WTC11 (cell line): Measurements from ENCODE around the gene RSBN1L. TPM values are rescaled to one million over a fixed set of nuclear protein-coding genes. Genes with fewer than 3 reads are reported as not detected.
A peak's percentile ranks its signal among the peaks of the same experiment; 100 is the strongest.

Experiments
- CREB1 ChIP-seq: sonication (generic); formaldehyde crosslinking; IDR thresholded peaks from 2 replicates; pipeline ENCODE4 v1.8.0; 2023; ENCODE audit warnings: mild to moderate bottlenecking, missing genetic modification reagents
- ESRRA ChIP-seq: sonication (generic); formaldehyde crosslinking; IDR thresholded peaks from 2 replicates; pipeline ENCODE4 v1.8.1; 2022; ENCODE audit warnings: mild to moderate bottlenecking, missing genetic modification reagents, borderline replicate concordance
- ETV6 ChIP-seq: sonication (generic); formaldehyde crosslinking; IDR thresholded peaks from 2 replicates; pipeline ENCODE4 v1.8.1; 2022; ENCODE audit warnings: mild to moderate bottlenecking, missing genetic modification reagents
- GRHL2 ChIP-seq: fragments of 250-450 bp; sonication (Bioruptor Pico); IDR thresholded peaks from 2 replicates; pipeline ENCODE4 v1.8.0; 2022; ENCODE audit warnings: mild to moderate bottlenecking, moderate library complexity; ENCODE audit not compliant: insufficient replicate concordance, severe bottlenecking
- MXD4 ChIP-seq: fragments of 250-450 bp; sonication (Bioruptor Pico); IDR thresholded peaks from 2 replicates; pipeline ENCODE4 v1.8.0; 2021; ENCODE audit warnings: mild to moderate bottlenecking, moderate library complexity, borderline replicate concordance
- NR3C1 ChIP-seq: sonication (generic); formaldehyde crosslinking; conservative IDR thresholded peaks from 2 replicates; pipeline ENCODE4 v1.8.1; 2023; ENCODE audit warnings: low read depth, mild to moderate bottlenecking, missing genetic modification reagents
- RORB ChIP-seq: fragments of 250-450 bp; sonication (Bioruptor Pico); IDR thresholded peaks from 2 replicates; pipeline ENCODE4 v1.9.0; 2021; ENCODE audit warnings: mild to moderate bottlenecking
- TCF7 ChIP-seq: sonication (generic); formaldehyde crosslinking; IDR thresholded peaks from 2 replicates; pipeline ENCODE4 v1.8.0; 2022; ENCODE audit warnings: mild to moderate bottlenecking, low read depth, missing genetic modification reagents, moderate library complexity
- ZNF121 ChIP-seq: sonication (generic); formaldehyde crosslinking; IDR thresholded peaks from 2 replicates; pipeline ENCODE4 v1.8.0; 2023; ENCODE audit warnings: missing genetic modification reagents
- ZNF219 ChIP-seq: sonication (generic); formaldehyde crosslinking; IDR thresholded peaks from 2 replicates; pipeline ENCODE4 v1.8.0; 2023; ENCODE audit warnings: missing genetic modification reagents, mild to moderate bottlenecking, borderline replicate concordance
- ZNF232 ChIP-seq: sonication (generic); formaldehyde crosslinking; IDR thresholded peaks from 2 replicates; pipeline ENCODE4 v1.8.0; 2022; ENCODE audit warnings: mild to moderate bottlenecking, missing genetic modification reagents
- ZNF263 ChIP-seq: sonication (generic); formaldehyde crosslinking; IDR thresholded peaks from 2 replicates; pipeline ENCODE4 v1.8.1; 2022; ENCODE audit warnings: low read depth, mild to moderate bottlenecking, moderate library complexity, missing genetic modification reagents
- ZNF396 ChIP-seq: fragments of 250-450 bp; sonication (Bioruptor Pico); IDR thresholded peaks from 2 replicates; pipeline ENCODE4 v1.8.0; 2021; ENCODE audit warnings: mild to moderate bottlenecking, moderate library complexity, borderline replicate concordance
- total RNA-seq: library from RNA; stranded (reverse); gene quantifications from 3 replicates; pipeline ENCODE4 v1.2.3, GENCODE V29; 2021
- TF ChIP-seq, protein P1 (sequence below): sonication (generic); formaldehyde crosslinking; IDR thresholded peaks from 2 replicates; pipeline ENCODE4 v1.8.0; 2022; ENCODE audit warnings: missing genetic modification reagents
- TF ChIP-seq, protein P2 (sequence below): sonication (generic); formaldehyde crosslinking; conservative IDR thresholded peaks from 2 replicates; pipeline ENCODE4 v1.8.1; 2023; ENCODE audit warnings: mild to moderate bottlenecking, low read depth, missing genetic modification reagents, moderate library complexity
- TF ChIP-seq, protein P3 (sequence below): sonication (generic); formaldehyde crosslinking; IDR thresholded peaks from 2 replicates; pipeline ENCODE4 v1.8.0; 2023; ENCODE audit warnings: missing genetic modification reagents, mild to moderate bottlenecking, borderline replicate concordance
- TF ChIP-seq, protein P4 (sequence below): sonication (generic); formaldehyde crosslinking; IDR thresholded peaks from 2 replicates; pipeline ENCODE4 v1.8.1; 2023; ENCODE audit warnings: mild to moderate bottlenecking, missing genetic modification reagents, moderate library complexity
- TF ChIP-seq, protein P5 (sequence below): sonication (generic); formaldehyde crosslinking; IDR thresholded peaks from 2 replicates; pipeline ENCODE4 v1.8.1; 2023; ENCODE audit warnings: mild to moderate bottlenecking, moderate library complexity, missing genetic modification reagents
- TF ChIP-seq, protein P6 (sequence below): fragments of 250-450 bp; sonication (Bioruptor Pico); IDR thresholded peaks from 2 replicates; pipeline ENCODE4 v1.9.0; 2021; ENCODE audit warnings: mild to moderate bottlenecking

RSBN1L gene
- total RNA-seq, 1 experiment from 2014 or later, result 16.8 TPM

DNA sequence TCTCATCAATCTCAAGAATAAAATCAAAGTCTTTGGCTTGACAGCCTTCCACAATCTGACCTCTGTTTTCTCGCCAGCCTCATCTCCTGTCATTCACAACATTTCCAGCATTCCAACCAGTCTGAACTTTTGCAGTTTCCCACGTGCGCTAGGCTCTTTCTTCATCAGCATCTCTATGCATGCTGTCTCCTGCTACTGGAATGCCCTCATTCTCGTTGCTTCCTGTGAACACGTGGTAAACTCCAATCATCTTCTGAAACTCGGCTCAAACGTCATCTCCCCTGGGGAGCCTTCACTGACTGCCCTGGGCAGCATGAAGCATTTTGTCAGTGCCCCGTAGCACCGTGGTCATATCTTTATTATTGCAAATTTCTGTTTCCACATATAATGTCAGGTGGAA lies 12.2 kb upstream of the RSBN1L start (continued):
- TF ChIP-seq, protein P1, sequence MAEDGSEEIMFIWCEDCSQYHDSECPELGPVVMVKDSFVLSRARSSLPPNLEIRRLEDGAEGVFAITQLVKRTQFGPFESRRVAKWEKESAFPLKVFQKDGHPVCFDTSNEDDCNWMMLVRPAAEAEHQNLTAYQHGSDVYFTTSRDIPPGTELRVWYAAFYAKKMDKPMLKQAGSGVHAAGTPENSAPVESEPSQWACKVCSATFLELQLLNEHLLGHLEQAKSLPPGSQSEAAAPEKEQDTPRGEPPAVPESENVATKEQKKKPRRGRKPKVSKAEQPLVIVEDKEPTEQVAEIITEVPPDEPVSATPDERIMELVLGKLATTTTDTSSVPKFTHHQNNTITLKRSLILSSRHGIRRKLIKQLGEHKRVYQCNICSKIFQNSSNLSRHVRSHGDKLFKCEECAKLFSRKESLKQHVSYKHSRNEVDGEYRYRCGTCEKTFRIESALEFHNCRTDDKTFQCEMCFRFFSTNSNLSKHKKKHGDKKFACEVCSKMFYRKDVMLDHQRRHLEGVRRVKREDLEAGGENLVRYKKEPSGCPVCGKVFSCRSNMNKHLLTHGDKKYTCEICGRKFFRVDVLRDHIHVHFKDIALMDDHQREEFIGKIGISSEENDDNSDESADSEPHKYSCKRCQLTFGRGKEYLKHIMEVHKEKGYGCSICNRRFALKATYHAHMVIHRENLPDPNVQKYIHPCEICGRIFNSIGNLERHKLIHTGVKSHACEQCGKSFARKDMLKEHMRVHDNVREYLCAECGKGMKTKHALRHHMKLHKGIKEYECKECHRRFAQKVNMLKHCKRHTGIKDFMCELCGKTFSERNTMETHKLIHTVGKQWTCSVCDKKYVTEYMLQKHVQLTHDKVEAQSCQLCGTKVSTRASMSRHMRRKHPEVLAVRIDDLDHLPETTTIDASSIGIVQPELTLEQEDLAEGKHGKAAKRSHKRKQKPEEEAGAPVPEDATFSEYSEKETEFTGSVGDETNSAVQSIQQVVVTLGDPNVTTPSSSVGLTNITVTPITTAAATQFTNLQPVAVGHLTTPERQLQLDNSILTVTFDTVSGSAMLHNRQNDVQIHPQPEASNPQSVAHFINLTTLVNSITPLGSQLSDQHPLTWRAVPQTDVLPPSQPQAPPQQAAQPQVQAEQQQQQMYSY (CRISPR knock-in tag), result no peak
- TF ChIP-seq TCF7 (no peak), ZNF121 (CRISPR knock-in tag) (no peak), ZNF396 (CRISPR knock-in tag) (no peak), ZNF219 (no peak), CREB1 (CRISPR knock-in tag) (no peak), NR3C1 (CRISPR knock-in tag) (no peak), ESRRA (no peak), MXD4 (CRISPR knock-in tag) (no peak), GRHL2 (CRISPR knock-in tag) (no peak), ZNF232 (no peak), ETV6 (CRISPR knock-in tag) (peak; percentile 28; the same call in 1 of the 2 replicates), RORB (CRISPR knock-in tag) (no peak), ZNF263 (no peak)
- TF ChIP-seq, protein P2, sequence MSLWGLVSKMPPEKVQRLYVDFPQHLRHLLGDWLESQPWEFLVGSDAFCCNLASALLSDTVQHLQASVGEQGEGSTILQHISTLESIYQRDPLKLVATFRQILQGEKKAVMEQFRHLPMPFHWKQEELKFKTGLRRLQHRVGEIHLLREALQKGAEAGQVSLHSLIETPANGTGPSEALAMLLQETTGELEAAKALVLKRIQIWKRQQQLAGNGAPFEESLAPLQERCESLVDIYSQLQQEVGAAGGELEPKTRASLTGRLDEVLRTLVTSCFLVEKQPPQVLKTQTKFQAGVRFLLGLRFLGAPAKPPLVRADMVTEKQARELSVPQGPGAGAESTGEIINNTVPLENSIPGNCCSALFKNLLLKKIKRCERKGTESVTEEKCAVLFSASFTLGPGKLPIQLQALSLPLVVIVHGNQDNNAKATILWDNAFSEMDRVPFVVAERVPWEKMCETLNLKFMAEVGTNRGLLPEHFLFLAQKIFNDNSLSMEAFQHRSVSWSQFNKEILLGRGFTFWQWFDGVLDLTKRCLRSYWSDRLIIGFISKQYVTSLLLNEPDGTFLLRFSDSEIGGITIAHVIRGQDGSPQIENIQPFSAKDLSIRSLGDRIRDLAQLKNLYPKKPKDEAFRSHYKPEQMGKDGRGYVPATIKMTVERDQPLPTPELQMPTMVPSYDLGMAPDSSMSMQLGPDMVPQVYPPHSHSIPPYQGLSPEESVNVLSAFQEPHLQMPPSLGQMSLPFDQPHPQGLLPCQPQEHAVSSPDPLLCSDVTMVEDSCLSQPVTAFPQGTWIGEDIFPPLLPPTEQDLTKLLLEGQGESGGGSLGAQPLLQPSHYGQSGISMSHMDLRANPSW, result no peak
- TF ChIP-seq, protein P3, sequence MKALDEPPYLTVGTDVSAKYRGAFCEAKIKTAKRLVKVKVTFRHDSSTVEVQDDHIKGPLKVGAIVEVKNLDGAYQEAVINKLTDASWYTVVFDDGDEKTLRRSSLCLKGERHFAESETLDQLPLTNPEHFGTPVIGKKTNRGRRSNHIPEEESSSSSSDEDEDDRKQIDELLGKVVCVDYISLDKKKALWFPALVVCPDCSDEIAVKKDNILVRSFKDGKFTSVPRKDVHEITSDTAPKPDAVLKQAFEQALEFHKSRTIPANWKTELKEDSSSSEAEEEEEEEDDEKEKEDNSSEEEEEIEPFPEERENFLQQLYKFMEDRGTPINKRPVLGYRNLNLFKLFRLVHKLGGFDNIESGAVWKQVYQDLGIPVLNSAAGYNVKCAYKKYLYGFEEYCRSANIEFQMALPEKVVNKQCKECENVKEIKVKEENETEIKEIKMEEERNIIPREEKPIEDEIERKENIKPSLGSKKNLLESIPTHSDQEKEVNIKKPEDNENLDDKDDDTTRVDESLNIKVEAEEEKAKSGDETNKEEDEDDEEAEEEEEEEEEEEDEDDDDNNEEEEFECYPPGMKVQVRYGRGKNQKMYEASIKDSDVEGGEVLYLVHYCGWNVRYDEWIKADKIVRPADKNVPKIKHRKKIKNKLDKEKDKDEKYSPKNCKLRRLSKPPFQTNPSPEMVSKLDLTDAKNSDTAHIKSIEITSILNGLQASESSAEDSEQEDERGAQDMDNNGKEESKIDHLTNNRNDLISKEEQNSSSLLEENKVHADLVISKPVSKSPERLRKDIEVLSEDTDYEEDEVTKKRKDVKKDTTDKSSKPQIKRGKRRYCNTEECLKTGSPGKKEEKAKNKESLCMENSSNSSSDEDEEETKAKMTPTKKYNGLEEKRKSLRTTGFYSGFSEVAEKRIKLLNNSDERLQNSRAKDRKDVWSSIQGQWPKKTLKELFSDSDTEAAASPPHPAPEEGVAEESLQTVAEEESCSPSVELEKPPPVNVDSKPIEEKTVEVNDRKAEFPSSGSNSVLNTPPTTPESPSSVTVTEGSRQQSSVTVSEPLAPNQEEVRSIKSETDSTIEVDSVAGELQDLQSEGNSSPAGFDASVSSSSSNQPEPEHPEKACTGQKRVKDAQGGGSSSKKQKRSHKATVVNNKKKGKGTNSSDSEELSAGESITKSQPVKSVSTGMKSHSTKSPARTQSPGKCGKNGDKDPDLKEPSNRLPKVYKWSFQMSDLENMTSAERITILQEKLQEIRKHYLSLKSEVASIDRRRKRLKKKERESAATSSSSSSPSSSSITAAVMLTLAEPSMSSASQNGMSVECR, result peak; percentile 26; the same call in 1 of the 2 replicates
- TF ChIP-seq, protein P4, sequence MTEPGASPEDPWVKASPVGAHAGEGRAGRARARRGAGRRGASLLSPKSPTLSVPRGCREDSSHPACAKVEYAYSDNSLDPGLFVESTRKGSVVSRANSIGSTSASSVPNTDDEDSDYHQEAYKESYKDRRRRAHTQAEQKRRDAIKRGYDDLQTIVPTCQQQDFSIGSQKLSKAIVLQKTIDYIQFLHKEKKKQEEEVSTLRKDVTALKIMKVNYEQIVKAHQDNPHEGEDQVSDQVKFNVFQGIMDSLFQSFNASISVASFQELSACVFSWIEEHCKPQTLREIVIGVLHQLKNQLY (CRISPR knock-in tag), result no peak
- TF ChIP-seq, protein P5, sequence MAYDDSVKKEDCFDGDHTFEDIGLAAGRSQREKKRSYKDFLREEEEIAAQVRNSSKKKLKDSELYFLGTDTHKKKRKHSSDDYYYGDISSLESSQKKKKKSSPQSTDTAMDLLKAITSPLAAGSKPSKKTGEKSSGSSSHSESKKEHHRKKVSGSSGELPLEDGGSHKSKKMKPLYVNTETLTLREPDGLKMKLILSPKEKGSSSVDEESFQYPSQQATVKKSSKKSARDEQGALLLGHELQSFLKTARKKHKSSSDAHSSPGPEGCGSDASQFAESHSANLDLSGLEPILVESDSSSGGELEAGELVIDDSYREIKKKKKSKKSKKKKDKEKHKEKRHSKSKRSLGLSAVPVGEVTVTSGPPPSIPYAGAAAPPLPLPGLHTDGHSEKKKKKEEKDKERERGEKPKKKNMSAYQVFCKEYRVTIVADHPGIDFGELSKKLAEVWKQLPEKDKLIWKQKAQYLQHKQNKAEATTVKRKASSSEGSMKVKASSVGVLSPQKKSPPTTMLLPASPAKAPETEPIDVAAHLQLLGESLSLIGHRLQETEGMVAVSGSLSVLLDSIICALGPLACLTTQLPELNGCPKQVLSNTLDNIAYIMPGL (CRISPR knock-in tag), result no peak
- TF ChIP-seq, protein P6, sequence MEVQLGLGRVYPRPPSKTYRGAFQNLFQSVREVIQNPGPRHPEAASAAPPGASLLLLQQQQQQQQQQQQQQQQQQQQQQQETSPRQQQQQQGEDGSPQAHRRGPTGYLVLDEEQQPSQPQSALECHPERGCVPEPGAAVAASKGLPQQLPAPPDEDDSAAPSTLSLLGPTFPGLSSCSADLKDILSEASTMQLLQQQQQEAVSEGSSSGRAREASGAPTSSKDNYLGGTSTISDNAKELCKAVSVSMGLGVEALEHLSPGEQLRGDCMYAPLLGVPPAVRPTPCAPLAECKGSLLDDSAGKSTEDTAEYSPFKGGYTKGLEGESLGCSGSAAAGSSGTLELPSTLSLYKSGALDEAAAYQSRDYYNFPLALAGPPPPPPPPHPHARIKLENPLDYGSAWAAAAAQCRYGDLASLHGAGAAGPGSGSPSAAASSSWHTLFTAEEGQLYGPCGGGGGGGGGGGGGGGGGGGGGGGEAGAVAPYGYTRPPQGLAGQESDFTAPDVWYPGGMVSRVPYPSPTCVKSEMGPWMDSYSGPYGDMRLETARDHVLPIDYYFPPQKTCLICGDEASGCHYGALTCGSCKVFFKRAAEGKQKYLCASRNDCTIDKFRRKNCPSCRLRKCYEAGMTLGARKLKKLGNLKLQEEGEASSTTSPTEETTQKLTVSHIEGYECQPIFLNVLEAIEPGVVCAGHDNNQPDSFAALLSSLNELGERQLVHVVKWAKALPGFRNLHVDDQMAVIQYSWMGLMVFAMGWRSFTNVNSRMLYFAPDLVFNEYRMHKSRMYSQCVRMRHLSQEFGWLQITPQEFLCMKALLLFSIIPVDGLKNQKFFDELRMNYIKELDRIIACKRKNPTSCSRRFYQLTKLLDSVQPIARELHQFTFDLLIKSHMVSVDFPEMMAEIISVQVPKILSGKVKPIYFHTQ (CRISPR knock-in tag), result no peak
- TF ChIP-seq, all 79 proteins: peak for 7
